ENCODE results near the gene LRSAM1. TPM values are rescaled to one million over a fixed set of nuclear protein-coding genes. Genes with fewer than 3 reads are reported as not detected.

LRSAM1 gene
- total and polyA plus RNA-seq, 9 of the 15 experiments (the other 6 are each of a cell fraction or from before 2014, with no cell fraction given): 0.07 to 16.2 (median 4.7) TPM

DNA sequence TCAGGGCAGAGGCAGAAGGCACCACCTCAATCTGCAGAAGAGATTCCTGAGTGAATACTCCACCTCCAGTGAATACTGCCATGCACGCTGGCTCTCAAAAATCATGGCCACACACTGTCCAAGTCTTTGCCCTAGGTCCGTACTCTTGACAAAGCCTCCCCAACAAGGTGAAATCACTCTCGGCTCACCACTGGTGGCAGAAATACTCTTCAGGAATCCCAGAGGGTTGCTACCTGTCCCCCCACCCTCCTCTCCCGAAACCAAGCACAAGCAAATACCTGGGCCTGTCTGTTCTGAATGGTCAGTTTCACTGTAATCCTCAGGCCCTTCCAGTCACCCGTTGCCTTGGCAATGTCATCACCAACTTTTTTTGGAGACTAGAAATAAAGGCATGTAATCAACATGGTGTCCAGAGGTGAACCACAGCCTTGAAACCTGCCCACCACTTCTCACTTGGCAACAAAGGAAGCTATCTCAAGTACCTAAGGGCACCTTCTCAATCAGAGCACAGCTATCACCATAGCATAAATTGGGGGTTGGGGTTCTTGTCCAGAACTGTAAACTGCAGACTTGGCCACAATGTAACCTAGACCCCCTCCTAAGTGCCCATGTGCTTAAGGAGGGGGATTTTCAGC, 1.9 kb upstream of the LRSAM1 start:
- Histone ChIP-seq H3K4me1 (replicated peaks in 1 of 2; ENCODE audit: control insufficient read depth in 2 of 2, insufficient read depth in 2 of 2, low read length in 2 of 2) (peaks cover 18 to 19% of the 10 kb centered on the region in 2 experiments; a peak in 4 of 5 replicates), H3K36me3 (ENCODE audit: control insufficient read depth, insufficient read depth, low read length) (peaks cover 64% of the 10 kb centered on the region), H3K4me2 (ENCODE audit: insufficient read depth, low read length) (peak overlapping the region; percentile 100), H3K27me3 (ENCODE audit: control insufficient read depth in 2 of 2, insufficient read depth in 2 of 2, low read length in 2 of 2) (no peaks in the 10 kb centered on the region), H2AFZ (ENCODE audit: low read depth, low read length) (no peak overlapping the region), H3K27ac (ENCODE audit: extremely low read depth, low read depth, low read length) (peak overlapping the region; percentile 82), H3K9me1 (ENCODE audit: control insufficient read depth, insufficient read depth, low read length) (no peaks in the 10 kb centered on the region), H3K4me3 (peak overlapping the region; percentile 78), H3K9me3 (replicated peaks; ENCODE audit: control insufficient read depth, insufficient read depth, low read depth, low read length) (peaks cover 7% of the 10 kb centered on the region), H3K79me2 (ENCODE audit: control insufficient read depth, insufficient read depth, low read length) (peaks cover 61% of the 10 kb centered on the region), H4K20me1 (replicated peaks; ENCODE audit: control insufficient read depth, insufficient read depth, low read length) (peaks cover 35% of the 10 kb centered on the region), H3K9ac (ENCODE audit: insufficient read depth in 1 of 2, low read depth in 2 of 2, low read length in 2 of 2) (peak overlapping the region; percentile 94 to 97)
- BruUV-seq (replicated peaks): no TSS peak
- DNase-seq (ENCODE audit: extremely low read depth in 1 of 4, low spot score in 3 of 4): peak in 1 of 4 experiments; percentile 12
- intact Hi-C loops (cut with micrococcal nuclease): no loop called here
- POLR2A ChIA-PET: interaction anchor here (0.6 to 3.6 kb wide), 13 partner anchors 8 to 470 kb away, joined by 3 to 21 read pairs (median 3); partner anchors contain the start of genes SLC2A8 and ZNF79
- CTCF ChIA-PET (ENCODE audit: low intra/inter-chr PET ratio): no interaction called here
- ATAC-seq: no peak
- in situ Hi-C loops (cut with MboI): no loop called here
- 1% methylated on average over 5 of the region's 5 CpGs for WGBS (ENCODE audit: insufficient coverage, low coverage, missing lambda C conversion rate)
- no peak for FAIRE-seq
- TF ChIP-seq ZNF518B (CRISPR knock-in tag; IDR thresholded peaks at IDR 0.05): no peak
- peak; percentile 60 for TF ChIP-seq RFX1 (IDR thresholded peaks at IDR 0.05)
- TF ChIP-seq ZC3H11A (IDR thresholded peaks at IDR 0.05; ENCODE audit: low read depth, low read length): no peak
- TF ChIP-seq, protein P1, sequence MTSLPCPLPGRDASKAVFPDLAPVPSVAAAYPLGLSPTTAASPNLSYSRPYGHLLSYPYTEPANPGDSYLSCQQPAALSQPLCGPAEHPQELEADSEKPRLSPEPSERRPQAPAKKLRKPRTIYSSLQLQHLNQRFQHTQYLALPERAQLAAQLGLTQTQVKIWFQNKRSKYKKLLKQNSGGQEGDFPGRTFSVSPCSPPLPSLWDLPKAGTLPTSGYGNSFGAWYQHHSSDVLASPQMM (CRISPR knock-in tag; IDR thresholded peaks at IDR 0.05): no peak
- no peak for TF ChIP-seq NR2F6 (CRISPR knock-in tag; IDR thresholded peaks at IDR 0.05)
- peak; percentile 83 for TF ChIP-seq SIRT6 (IDR thresholded peaks at IDR 0.05; ENCODE audit: low read depth, low read length)
- TF ChIP-seq ZNF551 (CRISPR knock-in tag; IDR thresholded peaks at IDR 0.05): no peak
- no peak for TF ChIP-seq TEAD1 (CRISPR knock-in tag; IDR thresholded peaks at IDR 0.05)
- no peak for TF ChIP-seq STAT5B (CRISPR knock-in tag; IDR thresholded peaks at IDR 0.05)
- TF ChIP-seq MBD2 (IDR thresholded peaks at IDR 0.05; ENCODE audit: borderline replicate concordance, low read depth): 0 out of 2 replicates have a peak, but pooled peaks have one; percentile 25
- 0 out of 2 replicates have a peak, but pooled peaks have one; percentile 31 for TF ChIP-seq NR1H2 (CRISPR knock-in tag; IDR thresholded peaks at IDR 0.05)
- TF ChIP-seq ZNF584 (CRISPR knock-in tag; IDR thresholded peaks at IDR 0.05; ENCODE audit: low read depth): no peak
- TF ChIP-seq AFF4 (CRISPR knock-in tag; IDR thresholded peaks at IDR 0.05): no peak
- TF ChIP-seq ZNF785 (CRISPR knock-in tag; IDR thresholded peaks at IDR 0.05): no peak
- no peak for TF ChIP-seq NEUROD1 (IDR thresholded peaks at IDR 0.05; ENCODE audit: borderline replicate concordance, low read depth, low read length, partially characterized antibody)

All from K562 (cell line).